ENCODE measurements around the gene KCNK3.
"Not testable (repeated sequence)": the region's sequence is repeated elsewhere in the genome, so short reads cannot be mapped to it uniquely, and the experiment has no call there.

The KCNK3 gene

DNA sequence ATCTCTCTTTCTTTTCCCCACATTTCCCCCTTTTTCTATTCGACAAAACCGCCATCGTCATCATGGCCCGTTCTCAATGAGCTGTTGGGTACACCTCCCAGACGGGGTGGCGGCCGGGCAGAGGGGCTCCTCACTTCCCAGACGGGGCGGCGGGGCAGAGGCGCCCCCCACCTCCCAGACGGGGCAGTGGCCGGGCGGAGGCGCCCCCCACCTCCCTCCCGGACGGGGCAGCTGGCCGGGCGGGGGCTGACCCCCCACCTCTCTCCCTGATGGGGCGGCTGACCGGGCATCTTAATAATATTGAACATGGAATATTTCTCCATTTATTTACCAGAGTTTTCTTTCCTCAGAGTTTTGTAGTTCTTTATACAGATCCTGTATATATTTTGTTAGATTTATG, 27.2 kb upstream of the KCNK3 start:
- DNase-seq, result not testable (repeated sequence)

DNA sequence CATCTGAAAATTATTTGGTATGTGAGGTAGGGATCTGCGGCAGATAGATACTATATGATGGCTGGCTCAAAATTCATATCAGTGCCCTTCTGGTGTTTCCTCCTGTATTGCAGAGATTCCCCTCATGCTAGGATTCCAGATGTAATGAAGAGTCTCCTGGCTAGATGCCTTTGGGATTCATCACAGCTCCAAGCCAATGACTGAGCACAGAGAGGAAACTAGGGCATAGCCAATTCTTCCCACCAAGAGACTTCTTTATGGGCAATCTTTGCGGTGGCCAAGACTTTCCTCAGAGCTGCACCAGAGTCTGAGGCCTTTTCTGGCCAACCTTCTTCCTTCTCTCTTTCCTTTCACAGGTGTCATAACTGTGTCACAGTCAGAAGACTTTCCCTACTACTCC, 25.9 kb upstream of the KCNK3 start:
- no peak for DNase-seq

DNA sequence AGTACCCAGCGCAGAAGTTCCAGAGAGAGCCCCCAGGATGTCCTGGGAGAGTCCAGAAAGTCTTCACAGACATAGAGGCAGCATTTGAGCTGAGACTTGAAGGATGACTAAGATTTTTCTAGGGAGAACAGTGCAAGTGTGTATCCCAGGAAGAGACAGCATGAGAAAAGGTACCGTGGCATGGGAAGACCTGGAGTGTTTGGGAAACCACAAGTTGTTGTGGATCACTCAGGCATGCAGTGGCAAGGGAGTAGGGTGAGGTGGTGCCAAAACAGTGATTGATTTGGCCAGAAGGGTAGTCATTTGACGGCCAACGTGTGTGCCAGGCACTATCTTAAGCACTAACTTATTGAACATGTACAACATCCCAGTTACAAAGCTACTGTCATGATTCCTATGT, 24.5 kb upstream of the KCNK3 start:
- DNase-seq, result no peak

DNA sequence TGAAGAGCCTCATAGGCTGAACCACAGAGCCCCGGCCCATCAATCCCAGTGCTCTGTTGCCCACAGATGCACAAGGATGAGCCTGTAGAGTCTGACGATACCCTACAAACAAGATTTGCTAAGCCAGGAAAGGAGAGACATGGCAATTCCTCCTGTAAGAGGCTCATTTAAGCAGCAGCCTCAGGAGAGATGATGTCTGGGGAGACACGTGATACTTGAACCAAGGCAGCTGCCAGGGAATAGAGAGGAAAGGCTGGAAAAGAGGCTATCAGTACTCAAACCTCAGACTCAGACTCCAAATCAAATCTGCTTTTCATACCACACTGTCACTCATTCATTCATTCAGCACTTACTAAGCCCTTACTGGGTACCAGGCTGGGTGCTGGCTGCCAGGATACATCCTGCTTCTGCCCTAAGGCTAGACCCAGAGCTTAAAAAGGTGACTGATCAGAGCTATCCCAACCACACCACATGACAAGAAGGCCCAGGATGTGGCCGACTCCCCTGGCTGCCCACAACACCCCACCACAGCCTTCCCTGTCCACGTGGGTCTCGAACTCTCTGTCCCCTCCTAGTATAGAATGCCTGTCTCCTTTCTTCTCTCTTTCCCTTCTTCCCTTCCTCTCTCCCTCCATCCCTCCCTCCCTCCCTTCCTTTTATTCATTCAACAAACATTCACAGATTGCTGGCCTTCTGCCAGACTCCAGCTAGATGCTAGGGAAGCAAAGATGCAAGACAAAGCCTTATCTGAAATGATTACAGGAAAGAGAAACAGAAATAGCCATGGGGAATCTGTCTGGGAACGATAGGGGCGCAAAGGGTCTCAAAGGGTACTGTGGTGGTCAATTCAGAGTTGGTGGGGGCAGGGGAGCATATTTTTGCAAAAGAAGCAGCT, 23.4 kb upstream of the KCNK3 start:
- DNase-seq, result no peak

DNA sequence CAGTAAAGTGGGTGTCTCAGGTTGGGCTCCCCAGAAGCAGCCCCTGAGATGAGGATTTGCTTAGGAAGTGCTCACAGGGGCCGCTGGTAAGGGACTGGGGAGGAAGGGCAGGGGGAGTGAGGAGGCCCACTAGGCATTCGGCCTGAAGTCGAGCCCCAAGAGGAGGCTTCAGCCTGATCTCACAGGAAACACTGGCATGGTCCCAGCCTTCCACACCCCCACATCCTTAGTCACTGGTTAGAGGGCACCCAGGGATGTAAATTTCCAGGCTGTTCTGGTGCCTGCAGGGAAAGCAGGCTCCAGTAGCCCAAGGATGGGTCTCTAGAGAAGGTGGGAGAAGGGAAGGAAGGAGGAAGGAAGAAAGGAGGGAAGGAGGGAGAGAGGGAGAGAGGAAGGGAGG, 22.4 kb upstream of the KCNK3 start:
- no peak for DNase-seq

DNA sequence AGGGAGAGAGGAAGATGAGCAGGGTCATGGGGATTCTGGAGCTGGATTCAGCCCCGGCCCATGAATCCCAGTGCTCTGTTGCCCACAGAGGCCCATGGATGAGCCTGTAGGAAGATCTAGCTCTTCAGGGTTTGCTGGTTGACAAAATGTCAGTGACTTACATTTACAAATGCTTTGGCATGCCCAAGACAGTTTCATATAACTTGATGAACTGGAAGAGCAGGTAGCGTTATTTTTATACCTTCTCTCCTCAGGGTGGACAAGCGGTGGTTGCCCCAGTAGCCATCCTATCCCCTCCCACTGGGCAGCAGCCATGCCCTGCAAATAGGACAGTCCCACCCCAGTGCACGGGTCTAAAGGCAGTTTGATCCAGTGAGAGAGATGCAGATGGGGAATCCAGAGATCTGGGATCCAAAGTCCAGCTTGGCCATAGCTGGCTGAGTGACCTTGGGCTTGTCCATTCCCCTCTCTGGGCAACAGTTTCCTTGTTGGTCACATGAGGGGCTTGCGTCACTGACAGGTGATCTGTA, 21.5 kb upstream of the KCNK3 start:
- DNase-seq, result no peak

DNA sequence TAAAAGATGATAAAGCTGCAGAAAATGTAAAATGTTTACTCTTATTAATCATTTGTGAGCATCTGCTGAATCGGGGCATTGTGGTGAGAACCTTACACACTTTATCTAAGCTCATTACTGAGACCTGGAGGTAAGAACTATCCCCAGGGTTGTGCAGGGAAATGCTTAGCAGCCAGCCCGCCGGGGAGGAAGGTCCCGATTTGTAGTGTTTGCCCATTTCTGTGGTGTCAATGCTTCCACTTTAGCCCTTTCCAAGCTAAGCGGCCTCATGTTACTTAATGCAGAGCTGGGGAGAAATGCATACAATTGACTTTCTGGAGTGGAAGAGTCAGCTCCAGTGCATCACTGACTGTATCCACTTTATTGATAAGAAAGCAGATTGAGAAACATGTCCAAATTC, 20.8 kb upstream of the KCNK3 start:
- no peak for DNase-seq

DNA sequence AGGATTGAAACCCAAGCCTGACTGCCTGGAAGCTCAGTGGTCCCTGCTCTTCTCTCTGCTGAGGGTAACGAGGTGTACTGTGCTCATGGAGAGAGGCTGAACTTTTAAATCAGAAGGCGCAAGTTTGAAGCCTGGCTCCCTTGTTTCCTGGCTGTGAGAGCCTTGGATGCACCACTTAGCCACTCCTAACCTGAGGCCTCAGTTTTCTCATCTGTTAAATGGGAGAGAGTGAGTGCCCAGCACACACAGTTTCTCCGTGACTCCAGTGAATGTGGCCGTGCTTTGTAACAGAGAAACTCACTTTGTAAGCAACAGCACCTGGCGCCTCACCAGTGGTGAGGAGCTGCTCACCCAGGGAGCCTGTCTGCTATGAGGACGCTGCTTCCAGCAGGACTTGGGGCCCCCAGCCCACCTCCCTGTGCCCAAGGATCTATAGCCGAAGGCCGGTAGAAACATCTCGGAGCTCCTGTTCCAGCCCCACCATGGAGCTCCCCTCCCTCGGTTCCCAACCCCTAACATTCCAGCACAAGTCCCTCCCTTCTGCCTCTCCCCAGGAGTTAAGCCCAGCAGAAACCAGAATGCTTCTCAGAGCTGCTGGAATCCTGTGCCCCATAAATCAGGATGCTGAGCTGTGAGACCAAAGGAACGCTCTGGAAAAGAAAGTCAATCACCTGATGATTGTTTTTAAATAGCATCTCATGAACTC, 20.3 kb upstream of the KCNK3 start:
- no peak for DNase-seq

DNA sequence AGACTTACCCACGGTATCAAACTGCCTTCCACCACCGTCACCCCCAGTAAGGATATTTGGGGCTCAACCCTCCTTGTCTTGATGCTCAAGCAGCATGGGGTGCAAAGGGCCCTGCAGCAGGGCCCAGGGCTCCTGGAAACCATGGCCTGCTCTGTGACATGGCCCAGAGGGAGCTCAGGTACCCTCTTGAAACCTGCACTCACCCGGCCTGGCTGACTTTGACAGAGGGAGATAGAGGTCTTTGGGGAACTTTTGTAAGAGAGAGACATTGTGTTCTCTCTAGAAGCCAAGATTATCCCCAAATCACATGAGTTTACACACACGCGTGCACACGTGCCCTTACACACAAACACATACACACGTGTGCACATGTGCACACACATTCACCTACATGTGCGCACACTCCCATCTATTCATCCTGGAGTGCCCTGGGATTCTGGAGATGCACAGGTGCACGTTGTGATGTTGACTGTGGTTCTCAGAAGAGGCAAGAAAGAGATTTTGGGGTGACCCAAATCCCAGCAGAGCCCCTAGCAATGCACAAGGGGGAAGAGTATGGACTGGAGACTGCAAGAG, 19.6 kb upstream of the KCNK3 start:
- no peak for DNase-seq

DNA sequence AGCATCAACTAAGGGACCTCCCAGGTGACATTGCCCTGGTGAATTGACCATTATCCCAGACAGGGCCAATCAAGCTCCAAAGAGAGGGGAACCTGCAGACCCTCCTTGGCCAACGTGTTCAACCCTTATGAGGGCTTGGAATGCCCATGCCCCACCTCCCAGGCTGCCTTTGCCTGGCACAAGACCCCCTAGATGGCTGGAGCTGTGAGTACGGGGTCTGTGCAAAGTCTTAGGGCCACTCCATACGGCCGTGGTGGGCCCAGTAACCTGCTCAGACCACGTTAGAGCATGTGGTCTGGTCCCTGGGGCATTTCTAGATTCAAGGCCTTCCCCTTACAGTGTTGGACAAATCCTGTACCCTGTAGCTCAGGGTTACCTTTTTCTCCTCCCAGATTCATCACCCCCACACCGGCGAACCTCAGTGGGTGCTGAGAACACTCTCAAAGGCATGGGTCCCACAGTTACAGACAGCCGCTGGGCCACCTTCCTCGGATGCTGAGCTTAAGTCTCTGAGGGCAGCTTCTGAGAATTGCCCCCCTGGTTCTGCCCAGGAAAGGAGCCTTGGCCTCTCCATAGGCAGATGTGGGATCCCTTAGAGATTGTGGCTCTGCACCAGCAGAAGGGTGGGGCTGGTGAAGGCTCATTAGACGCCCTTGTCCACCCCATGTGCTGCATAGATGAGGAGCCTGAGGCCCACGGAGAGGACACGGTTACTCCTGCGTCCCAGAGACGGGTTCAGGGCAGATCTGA, 18.3 kb upstream of the KCNK3 start:
- DNase-seq, result no peak

DNA sequence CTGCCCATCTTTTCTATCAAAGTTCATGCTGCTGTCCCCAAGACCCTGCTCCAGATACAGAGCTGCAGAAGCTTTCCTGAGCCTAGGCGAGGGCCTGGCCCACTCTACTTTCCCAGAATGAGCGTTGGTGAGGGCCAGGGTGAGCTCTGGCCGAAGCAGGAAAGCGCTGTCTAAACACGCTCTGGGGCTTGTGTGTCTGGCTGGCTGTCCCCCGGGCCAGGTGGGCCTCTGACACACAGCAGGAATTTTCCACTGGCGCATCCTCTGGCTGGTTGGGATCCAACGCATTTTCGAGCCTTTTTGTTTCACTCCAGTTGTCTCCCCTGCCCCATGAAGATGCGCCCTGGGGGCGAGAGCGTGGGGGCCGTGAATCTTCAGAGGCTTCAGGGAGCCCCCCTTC, 17.8 kb upstream of the KCNK3 start:
- no peak for DNase-seq

DNA sequence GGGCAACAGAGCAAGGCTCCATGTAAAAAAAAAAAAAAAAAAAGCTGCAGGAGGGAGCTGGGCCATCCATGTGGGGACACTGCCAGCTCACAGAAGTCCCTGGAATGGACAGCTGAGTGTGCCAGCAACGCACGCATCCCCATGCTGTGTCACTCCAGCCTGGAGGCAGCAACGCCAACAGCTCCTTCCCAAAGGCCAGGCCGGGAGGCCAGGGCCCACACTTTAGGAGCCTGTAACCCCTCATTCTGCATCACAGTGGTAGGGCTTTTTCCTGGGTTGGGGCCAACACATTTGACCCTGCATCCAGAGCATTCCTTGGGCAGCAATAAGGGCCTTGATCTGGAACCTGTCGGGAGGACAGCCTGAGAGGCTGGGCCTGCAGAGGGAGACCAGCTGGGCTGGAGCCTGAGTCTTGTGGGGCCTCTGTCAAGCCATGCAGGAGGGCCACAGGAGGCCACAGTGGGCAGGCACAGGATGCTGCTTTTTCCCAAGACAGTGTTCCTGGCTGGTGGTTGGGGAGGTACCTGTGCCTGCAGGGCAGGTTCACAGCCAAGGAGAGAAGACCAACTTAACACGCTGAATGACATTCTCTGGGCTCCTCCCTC, 16.8 kb upstream of the KCNK3 start:
- no peak for DNase-seq

DNA sequence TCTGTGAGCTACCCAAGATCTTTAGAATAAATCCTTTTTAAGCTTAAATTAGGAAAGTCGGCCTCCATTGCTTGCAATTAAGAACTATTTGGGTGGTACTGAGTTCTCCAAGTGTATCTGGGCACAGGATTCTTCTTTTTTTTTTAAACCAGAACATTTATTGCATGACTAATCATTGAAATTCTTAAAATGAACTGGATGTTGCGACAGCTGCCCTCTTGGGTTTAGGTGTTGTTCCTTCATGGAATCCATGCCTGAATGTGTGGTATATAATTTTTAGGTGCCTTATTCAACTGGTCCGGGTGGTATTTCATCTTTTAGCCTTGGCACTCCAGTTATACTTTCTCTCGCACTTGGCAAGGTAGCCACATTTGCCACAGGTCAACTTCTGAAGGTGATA, 14.5 kb upstream of the KCNK3 start:
- DNase-seq, result no peak

DNA sequence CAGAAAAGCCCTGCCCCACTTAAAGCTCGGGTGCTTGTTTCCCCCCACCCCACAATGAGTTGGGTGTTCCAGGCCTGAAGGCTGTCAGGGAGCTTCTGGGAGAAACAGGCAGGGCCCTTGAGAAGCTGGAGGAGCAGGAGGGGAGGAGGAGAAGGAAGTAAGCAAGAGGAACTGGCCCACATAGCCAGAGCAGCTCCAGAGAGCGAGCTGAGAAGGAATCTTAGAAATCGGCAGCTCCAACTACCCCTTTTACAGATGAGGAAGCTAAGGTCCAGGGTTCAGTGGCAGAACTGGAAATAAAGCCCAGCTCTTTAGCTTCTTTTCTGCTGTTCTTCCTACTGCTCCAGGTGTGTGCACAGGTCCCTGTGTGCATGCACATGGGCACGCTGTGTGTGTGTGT, 12.7 kb upstream of the KCNK3 start:
- DNase-seq, result no peak

DNA sequence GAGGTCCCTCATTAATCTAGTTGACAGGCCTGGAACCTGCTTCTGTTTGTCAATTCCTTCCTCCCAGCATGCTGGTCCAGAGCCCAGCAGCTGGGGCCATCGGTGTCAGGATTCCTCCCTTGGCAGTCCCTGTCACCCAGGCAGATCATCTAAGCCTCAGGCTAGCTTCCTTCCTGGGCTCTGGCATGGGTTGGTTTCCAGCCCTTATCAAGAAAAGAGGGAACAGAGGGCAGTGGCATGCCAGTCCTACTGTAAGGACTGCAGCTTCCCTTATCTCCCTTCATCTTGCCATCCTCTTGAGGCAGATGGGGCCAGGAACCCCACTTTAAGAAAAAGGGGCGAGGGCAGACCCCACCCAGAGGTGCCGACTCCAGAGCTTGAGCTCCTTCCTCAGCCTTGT, 10.9 kb upstream of the KCNK3 start:
- DNase-seq, result no peak

DNA sequence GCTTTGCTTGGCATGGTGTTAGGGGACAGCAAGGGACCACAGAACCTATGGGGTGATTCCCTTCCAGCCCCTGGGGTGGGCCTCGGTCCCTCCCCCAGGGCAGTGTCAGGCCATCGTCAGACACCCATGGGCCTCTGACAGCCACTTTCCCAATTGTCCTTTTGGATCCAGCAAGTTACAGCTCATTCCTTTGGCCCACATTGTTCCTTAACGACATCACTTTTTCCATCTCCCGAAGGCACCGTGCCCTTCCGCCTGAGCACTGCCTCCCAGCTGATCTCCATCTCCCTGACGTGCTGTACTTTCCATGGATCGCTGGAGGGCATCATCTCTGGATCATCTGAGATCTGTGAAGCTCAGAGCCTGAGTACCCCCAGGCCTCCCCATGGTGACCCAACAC, 10.4 kb upstream of the KCNK3 start:
- DNase-seq, result no peak

DNA sequence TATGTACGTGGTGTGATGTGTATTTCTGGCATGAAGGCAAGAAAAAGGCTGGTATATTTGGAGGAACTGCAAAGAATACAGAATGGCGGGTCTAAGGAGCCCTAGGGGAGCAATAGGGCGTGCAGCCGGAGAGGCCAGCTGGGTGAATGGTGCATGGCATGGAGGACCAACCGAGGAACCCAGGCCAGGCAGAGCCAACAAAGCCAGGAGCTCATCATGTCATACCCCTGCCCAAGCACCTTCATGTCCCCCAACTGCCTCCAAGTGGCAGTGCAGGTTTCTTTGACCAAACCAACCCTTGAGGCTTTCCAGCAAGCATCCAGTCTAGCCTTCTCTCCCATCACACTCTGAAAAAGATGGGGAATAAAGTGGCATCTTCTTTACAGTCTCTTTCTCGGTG, 8.9 kb upstream of the KCNK3 start:
- no peak for DNase-seq

DNA sequence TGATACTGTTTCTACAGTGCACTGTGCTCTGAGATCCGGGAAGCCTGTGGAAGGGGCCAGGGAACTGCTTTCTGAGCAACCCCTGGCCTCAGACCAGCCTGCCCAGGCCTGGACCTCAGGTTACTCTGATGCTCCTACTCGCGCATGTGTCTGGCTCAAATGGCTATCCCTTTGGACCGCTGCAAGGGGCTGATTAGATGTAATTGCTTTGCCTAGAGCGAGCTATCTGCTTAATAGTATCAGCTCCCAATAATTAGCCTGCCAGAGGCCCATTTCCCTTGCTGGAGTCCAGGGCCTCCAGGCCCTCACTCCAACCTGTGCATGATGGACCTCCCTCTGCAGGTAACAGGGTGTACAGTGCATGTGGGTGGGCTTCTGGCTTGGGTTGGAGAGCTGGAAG, 7.2 kb upstream of the KCNK3 start:
- DNase-seq, result no peak

DNA sequence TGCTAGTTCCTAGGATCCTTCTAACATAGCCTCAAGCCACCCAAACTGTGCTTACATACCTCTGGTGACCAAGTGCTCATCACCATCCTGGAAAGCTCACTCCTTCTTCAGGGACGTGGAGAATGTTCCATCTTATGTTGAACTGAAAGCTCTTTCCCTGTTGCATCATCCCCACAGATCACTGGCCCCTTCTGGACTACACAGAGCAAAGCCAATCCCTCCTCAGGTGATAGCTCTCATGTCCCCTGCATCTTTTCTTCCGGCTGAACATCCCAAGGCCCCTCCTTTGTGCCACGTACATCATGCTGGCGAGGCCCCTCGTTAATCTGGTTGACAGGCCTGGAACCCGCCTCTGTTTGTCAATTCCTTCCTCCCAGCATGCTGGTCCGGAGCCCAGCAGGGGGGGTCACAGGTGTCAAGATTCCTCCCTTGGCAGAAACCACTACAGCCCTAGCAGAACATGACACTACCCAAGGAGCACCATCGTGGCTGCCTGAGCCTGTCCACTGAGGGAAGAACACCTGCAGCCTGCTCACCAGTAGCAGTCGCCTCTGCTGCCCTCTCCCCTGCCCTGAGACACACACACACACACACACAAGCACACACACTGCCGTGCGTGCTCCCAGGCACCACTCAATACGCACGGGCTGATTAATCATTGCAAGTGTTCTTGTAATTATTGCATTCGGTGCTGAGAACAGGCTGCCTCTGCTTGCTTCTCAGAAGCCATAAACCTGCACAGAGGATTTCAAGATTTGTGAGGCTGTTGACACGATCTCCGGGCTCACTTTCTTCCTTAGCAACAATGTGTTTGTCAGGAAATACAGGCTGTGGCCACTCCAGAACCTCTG, 6.3 kb upstream of the KCNK3 start:
- peak in 2 of 51 donors; percentile 20 to 40 for DNase-seq

DNA sequence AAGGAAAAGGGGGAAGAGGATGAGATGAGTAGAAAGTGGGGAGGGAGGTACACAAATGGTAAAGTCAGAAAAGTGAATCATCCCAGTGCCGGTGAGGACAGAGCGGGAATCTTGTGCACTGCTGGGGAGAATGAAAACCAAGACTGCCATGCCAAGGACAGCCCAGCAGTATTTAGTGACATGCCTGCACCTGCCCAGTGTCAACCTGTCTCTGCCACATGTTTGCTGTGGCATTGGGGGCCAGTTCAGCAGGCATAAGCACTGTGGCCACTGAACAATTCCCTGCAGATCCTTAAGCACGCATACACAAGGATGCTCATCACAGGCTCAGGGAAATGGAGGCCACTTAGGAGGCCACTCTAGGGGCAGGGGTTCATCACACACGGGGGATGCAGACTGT, 5.2 kb upstream of the KCNK3 start:
- no peak for DNase-seq
